ENCODE data around the gene DERL3. TPM values are rescaled to one million over a fixed set of nuclear protein-coding genes. Genes with fewer than 3 reads are reported as not detected.

DERL3 gene
- total RNA-seq, 1 donor, result 0.36 TPM

GRCh38 chr22:23786752-23787599, 51.8 kb downstream of the DERL3 start, which contains the start of gene SMARCB1:
Gene SMARCB1 (plus strand): TSS chr22:23786966. CDS start chr22:23787170, 204 bp downstream.
- peak; percentile 93 for DNase-seq (ENCODE audit: low read depth)
- H3K4me3 ChIP-seq (ENCODE audit: low read depth, low read length), result peak within 1 kb of the TSS; percentile 93
- no peak for TF ChIP-seq CTCF (IDR thresholded peaks at IDR 0.05; ENCODE audit: insufficient read depth, low read length)

GRCh38 chr22:23786261-23786710, 52.5 kb downstream of the DERL3 start:
- no peak for TF ChIP-seq CTCF (IDR thresholded peaks at IDR 0.05; ENCODE audit: insufficient read depth, low read length)
- peak; percentile 17 for DNase-seq (ENCODE audit: low read depth)
- peak overlapping the region; percentile 93 for H3K4me3 ChIP-seq (ENCODE audit: low read depth, low read length)

Small RNA genes lying within 50 kb of the gene (small RNA-seq; reads per million reads assigned to genes)
- not detected for gene RN7SL268P

Other genes with a start within 250 kb of the DERL3 start
- gene DRICH1, start 206.7 kb downstream of the DERL3 start, total RNA-seq (ENCODE audit: low replicate concordance), result 0.09 TPM in 1 of 2 replicates, not detected in the other
- gene RGL4, start 148.0 kb downstream of the DERL3 start, total RNA-seq (ENCODE audit: low replicate concordance), result not detected in 2 replicates
- gene ZNF70, start 87.9 kb downstream of the DERL3 start, total RNA-seq (ENCODE audit: low replicate concordance), result 5.3 and 5.9 TPM in 2 replicates
- gene VPREB3, start 84.6 kb downstream of the DERL3 start, total RNA-seq (ENCODE audit: low replicate concordance), result not detected in 2 replicates
- 0.18 and 4.9 TPM in 2 replicates for gene C22orf15, start 76.0 kb downstream of the DERL3 start, total RNA-seq (ENCODE audit: low replicate concordance)
- gene CHCHD10, start 71.0 kb downstream of the DERL3 start, total RNA-seq (ENCODE audit: low replicate concordance), result 2.5 and 2.6 TPM in 2 replicates
- 5.1 and 47.8 TPM in 2 replicates for gene MMP11, start 66.2 kb downstream of the DERL3 start, total RNA-seq (ENCODE audit: low replicate concordance)
- 55.2 and 96.1 TPM in 2 replicates for gene SMARCB1, start 52.0 kb downstream of the DERL3 start, total RNA-seq (ENCODE audit: low replicate concordance)
- 11.4 and 11.9 TPM in 2 replicates for gene SLC2A11, start 18.9 kb upstream of the DERL3 start, total RNA-seq (ENCODE audit: low replicate concordance)
- 27.3 and 160 TPM in 2 replicates for gene MIF, start 55.4 kb upstream of the DERL3 start, total RNA-seq (ENCODE audit: low replicate concordance)
- gene GSTT2B, start 122.2 kb upstream of the DERL3 start, total RNA-seq (ENCODE audit: low replicate concordance), result 4.9 and 9.0 TPM in 2 replicates
- 0.81 and 1.8 TPM in 2 replicates for gene DDTL, start 127.9 kb upstream of the DERL3 start, total RNA-seq (ENCODE audit: low replicate concordance)
- gene DDT, start 135.4 kb upstream of the DERL3 start, total RNA-seq (ENCODE audit: low replicate concordance), result 36.4 and 82.9 TPM in 2 replicates
- 0.54 TPM in 1 of 2 replicates, not detected in the other for gene GSTT2, start 141.1 kb upstream of the DERL3 start, total RNA-seq (ENCODE audit: low replicate concordance)
- gene GSTT4, start 166.4 kb upstream of the DERL3 start, total RNA-seq (ENCODE audit: low replicate concordance), result not detected in 2 replicates
- gene CABIN1, start 172.3 kb upstream of the DERL3 start, total RNA-seq (ENCODE audit: low replicate concordance), result 49.2 and 70.5 TPM in 2 replicates